Activated CD4-positive, CD25-positive, alpha-beta regulatory T cell treated with anti-CD3 and anti-CD28 coated beads, Interleukin-2, amount 50 U/mL, for 72 hours (primary cell): ENCODE measurements around the gene CCDC68.
"Not testable (repeated sequence)": the region's sequence is repeated elsewhere in the genome, so short reads cannot be mapped to it uniquely, and the experiment has no call there.

Experiments used
- DNase-seq: peaks from one replicate; pipeline ENCODE4 v3.0.0; 2021

CCDC68 gene

DNA sequence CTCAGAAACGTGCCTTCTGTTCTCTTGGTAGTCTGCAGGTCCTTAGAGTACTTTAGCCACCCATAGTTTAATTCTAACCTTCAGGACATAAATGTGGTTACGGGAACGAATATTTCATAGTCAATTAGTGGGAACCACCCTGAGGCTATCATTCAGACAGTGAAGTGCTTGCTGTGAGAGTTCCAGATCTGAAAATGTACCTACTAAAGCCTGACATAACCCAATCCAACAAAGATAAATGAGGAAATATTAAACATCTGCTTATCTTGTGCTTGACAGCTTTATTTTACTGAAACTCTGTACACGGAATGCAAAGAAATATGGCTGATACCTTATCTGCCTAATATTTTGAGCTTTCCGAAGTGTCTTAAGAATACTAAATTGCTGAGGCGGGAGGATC is 88.0 kb downstream of the CCDC68 start:
- DNase-seq, result no peak

- no peak for DNase-seq
Measured at GRCh38 chr18:54867131-54867530, 92.1 kb downstream of the CCDC68 start.

DNA sequence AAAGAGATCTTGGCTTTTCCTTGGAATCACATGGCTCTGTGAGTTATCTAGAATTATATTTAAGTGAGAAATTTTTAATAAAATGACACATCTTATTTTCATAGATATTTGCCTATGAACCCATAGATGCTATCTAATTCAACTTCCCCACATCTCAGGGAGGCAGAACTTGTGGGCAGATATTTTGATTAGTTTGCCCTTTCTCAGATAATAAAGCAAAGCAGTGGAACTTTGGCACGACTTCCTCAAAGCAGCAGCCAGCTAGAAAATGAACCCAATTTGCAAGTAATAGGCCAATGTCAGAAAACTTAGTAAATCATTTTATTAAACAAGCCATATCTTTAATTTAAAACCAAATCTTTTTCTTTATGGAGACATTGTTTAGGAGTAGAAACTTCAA is 98.3 kb downstream of the CCDC68 start:
- DNase-seq, result no peak

GRCh38 chr18:54859667-54860421 is 99.4 kb downstream of the CCDC68 start:
- no peak for DNase-seq

- no peak for DNase-seq
Measured at GRCh38 chr18:54857499-54857898, 101.8 kb downstream of the CCDC68 start.

DNA sequence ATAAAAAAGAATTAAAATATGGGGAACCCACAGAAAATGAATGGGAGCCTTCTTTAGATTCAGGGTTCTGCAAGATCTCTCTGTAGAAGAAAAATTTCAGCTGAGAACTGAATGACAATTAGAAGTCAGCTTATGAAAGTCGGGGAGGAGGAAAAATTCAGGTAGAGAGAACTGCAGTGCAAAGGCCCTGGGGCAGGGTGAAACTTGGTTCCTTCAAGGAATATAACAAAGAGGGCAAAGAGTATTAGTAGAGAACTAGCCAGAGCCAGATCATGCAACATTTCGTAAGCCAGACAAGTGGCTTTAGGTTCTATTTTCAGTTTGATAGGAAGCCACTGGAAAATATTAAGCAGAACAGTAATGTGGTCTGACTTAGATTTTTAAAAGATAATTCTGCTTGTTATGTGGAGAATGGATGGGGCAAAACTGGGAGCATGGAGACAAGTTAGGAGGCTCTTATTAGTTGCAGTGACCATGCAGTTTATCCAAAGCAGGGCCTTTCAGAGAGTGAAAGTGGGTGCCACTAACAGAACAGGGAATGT is 103.1 kb downstream of the CCDC68 start:
- DNase-seq, result no peak

GRCh38 chr18:54855050-54855449 is 104.2 kb downstream of the CCDC68 start:
- DNase-seq, result not testable (repeated sequence)

- DNase-seq, result no peak
Measured at GRCh38 chr18:54852780-54853675, 106.2 kb downstream of the CCDC68 start.
